GM12874 (cell line): ENCODE measurements around the gene MED29.

Experiments used
- CTCF ChIP-seq: IDR thresholded peaks from 2 replicates; pipeline ENCODE4 v1.5.1; 2011; ENCODE audit warnings: low read depth, mild to moderate bottlenecking, control low read depth, low read length, moderate library complexity; ENCODE audit not compliant: insufficient read depth

The MED29 gene

DNA sequence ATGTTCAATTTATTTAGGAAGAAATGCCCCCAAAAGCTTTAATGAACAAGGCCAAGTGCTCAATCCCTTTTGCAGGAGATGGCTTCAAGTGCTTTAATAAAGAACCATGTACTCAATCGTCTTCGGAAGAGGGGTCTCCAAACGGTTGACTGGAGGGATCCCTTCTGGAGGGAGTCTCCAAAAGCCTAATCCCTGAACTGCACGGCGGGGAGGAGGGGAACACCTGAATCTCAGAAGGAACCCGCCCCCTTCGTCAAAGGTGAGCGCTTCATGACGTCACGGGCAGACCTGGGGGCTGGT is 777 bp upstream of the MED29 start:
- TF ChIP-seq CTCF, result no peak

DNA sequence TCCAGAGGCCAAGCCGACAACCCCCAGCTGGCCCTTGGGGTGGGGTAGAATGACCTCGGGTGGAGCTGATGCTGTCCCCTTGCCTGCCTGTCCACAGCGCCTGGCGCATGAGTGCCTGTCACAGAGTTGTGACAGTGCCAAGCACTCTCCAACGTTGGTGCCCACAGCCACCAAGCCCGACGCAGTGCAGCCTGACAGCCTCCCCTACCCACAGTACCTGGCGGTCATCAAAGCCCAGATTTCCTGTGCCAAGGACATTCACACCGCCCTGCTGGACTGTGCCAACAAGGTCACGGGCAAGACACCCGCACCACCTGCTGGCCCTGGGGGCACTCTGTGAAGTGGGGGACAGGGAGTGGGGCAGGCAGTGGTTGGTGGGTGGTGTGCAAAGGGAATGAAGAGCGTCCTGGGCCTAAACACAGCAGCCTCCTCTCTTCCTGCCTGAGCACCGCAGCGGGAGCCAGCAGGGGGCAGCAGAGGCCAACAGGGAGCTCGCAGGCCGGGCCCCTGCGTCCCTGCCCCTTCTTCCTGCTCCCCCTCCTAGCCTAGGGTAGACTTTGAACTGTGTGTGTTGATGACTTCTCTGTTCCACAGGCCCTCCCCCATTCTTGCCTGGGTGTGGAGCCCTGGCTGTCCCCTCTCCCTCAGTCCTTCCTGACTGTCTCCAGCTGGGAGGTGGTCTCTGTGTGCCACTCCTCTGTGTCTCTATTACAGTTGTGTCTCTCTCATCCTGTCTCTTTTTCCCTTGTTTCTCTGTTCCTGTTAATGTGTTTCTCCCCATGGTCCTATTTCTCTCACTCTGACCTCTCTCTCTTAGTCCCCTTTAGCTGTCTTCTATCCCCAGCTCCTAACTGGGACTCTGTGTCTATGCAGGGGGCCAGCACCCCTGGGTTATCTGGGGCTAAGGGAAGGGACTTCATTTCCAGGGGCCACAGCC is 6.5 kb downstream of the MED29 start:
- peak; percentile 98 for TF ChIP-seq CTCF

DNA sequence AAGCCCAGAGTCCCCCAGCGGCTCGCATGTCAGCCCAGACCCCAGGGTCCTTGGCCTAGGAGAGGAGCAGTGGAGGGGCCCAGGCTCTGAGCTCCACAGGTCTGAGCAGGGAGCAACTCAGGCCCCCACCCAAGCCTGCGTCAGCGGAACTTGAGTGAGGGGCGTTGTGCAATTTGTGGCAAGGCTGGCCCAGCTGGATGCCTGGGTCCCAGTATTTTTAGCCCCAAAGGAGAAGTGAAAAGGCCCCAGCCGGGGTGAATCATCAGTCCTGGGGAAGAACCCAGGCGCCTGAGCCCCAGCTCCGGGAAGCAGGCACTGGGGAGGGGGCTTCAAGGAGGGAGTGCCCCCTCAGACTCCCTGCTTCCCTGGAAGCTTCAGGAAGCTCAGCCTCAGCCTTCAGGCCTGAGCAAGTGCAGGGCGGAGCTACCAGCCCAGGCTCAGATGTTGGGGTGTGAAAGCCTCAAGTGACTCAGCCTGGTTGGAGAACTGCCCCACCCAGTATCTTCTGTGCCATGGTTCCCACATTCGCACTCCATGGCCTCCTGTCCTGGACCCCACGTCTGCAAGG is 7.2 kb downstream of the MED29 start:
- no peak for TF ChIP-seq CTCF

DNA sequence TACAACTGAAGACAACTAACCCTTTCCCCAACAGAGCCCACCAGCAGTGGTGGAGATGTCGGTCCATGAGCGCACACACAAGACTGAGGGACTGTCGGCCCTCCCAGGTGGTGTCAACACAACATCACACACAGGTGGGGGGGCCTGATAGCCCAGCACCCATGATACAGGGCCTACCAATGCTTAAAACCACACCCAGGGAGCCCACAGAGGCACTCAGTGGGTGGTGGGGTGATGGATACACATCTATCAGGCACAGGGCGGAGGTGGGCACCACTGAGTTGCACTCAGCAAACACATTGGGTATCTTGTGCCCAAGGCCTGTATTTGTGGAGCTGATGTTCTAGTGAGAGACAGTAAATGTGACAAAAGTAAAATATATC is 8.5 kb downstream of the MED29 start:
- TF ChIP-seq CTCF, result no peak

- no peak for TF ChIP-seq CTCF
Measured at GRCh38 chr19:39400061-39400460, 8.9 kb downstream of the MED29 start.

DNA sequence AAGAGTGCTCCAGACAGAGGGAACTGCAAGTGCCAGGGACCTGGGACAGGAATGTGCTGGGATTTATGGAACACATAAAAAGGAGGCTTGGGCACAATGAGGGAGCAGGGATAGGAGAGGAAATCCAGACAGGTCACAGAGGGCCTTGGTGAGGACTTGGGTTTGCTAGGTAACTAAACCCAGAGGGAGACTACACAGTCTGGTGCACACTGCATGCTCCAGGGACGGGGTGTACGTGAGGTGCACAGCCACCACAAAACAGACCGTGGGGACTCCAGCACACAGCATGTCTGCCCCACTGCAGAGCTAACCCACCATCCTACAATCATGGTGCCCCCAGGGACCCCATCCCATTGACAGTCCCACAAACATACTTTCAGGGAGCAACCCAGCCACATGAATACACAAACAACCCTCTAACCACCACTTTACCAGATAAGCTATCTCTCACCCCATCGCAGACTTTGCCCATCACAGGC is 9.9 kb downstream of the MED29 start:
- no peak for TF ChIP-seq CTCF

GRCh38 chr19:39401549-39402345 is 10.6 kb downstream of the MED29 start:
- TF ChIP-seq CTCF, result no peak
